Fibroblast of skin of right biceps (primary cell): ENCODE data around the gene MEIS1.

ENCODE experiments used
- DNase-seq: peaks from one replicate; pipeline ENCODE4 v3.0.0-alpha.2; 2013

The MEIS1 gene

DNA sequence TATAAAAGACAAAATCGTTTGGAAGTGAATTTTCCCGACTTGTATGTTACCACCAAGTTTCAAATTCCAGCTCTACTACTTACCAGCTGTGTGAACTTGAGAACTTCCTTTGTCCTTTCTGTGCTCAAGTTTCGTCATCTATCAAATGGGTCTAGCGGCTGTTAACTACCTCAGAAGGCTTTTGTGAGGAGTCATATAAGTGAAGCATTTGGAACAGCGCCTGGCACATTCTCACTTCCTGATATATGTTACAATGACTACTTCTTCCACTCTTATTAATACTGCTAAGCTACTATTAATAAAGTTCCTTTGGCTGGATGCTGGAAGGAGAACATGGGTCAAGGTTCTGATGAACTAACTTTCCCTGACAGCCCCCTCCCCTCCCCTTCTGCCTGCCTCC, 104.5 kb downstream of the MEIS1 start:
- peak; percentile 84 for DNase-seq

GRCh38 chr2:66541646-66542045, 106.7 kb downstream of the MEIS1 start:
- no peak for DNase-seq

GRCh38 chr2:66543257-66543767, 108.4 kb downstream of the MEIS1 start:
- no peak for DNase-seq

DNA sequence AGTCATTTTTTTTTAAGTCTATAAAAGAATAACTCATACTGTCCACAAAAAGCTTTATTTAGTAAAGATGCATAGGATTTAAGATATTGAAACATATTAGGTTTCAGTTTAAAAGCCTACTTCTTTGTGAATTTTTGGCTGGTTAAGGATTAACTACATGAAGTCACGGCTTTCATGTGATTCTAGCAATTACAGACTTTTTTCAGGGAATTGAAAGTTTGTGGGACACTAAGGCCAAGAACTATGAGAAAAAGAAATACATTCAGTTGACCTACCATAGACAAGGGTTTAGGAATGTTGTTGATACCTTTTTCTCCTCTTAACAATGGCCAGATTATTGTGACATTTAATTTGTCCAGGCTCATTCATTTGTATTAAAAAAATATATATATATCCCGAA, 109.3 kb downstream of the MEIS1 start:
- no peak for DNase-seq

DNA sequence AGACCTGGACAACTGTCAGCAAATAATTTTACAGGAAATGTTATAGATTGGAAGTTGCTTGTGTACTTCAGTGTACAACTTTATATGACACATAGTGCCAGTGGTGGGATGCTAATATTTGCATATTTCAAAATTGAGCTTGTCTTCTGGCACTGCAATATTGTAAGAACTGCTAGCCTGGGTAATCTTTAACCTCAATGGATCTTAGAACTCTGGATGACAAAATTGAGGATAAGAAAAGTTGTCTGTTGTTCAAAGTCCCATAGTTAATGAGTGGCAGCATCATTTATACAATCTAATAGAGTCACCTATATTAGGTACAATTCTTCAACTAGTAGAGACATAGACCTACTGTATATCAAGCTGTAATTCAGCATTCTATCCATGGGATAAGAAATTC, 110.3 kb downstream of the MEIS1 start:
- no peak for DNase-seq

- DNase-seq: no peak
Observed at GRCh38 chr2:66547118-66547517, 112.2 kb downstream of the MEIS1 start.

- no peak for DNase-seq
Observed at GRCh38 chr2:66547887-66548286, 113.0 kb downstream of the MEIS1 start.

DNA sequence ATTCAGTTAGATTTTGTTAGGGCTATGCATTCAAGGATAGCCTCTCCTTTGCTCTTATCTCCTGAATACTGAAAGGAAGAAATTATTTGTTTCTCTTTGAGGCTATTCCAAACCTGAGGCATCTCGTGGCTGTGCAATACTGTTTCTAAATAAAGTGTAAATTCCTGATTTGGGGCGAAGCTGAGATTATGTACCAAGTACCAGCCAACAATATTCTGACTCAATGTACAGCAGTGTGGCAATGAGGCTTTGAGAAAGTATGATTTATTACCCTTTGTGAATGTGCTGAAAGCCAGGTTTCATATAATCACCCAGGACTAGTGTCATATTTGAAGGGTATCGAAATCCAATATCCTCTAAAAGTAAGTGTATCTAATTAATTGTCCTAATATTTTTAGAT, 113.5 kb downstream of the MEIS1 start:
- no peak for DNase-seq

DNA sequence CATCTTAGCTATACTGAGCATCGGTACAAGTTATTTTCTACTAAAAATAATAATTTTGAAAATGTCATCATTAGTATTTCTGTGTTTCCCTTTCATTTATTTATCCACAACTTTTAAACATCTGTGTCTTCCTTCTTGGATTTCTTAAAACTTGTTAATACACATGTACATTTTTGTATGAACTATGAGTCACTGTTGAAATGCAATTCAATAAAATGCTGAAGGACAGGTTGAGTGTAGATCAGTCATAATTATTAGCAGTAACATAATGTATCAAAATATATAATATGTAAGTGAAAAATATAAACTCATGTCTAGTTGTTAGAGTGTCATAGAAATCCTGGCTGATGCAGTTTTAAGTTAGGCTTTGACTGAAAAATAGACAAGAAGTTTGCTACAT, 115.9 kb downstream of the MEIS1 start:
- no peak for DNase-seq

DNA sequence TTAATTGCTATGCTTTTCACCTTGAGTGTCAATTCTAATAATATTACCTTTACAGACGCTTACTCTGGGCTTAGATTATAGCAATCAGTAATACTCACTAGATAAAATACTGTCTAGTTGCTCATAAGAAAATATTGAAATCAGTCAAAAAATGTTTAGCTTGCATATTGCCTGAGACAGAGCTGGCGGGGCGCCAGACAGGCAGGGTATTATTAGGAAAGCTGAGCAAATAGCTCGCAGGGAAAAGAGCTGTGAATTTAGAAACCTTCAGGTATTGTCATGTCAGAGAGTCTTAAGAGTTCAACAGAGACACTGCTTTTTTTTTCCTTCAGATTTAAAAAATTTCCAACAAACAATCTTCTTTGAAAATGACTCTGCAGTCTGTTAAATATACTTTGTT, 118.4 kb downstream of the MEIS1 start:
- peak; percentile 12 for DNase-seq

GRCh38 chr2:66555091-66555490, 120.2 kb downstream of the MEIS1 start:
- DNase-seq: peak; percentile 74

DNA sequence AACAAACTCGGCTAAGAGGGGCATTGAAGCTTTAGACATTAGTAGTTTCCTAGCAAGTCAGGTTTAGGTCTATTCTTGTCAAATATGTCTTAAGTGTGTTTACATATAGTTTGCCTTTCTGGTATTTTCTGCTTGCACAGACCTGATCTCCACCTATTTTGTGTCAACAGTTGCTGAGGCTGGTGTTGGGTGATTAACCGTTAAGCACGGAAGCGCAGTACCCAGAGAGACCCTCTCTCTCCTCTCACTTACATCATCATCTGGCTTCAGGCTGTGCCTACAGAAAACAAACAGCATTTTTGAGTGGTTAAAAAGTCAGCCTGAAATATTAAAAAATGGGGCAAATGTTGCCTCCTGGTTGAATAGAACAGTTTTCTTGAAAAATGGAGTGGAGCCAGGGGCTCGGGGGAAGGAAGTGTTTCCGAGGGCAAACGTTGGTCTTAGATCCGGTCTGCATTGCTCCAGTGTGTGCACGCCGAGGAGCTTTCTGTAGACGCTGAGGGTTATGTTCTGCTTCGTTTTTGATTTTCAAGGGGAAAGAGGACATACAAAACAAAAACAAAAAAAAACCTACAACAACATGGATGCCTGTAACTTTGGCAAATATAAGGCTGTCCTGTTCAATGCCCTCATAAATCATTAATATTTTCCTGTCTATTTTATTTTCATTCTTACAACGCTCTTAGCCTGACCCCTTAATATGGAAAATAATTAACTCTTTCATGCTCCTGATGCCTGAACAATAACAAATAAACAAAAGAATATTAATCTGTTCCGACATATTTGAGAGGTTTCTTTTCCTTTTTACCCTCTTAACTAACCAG, 120.8 kb downstream of the MEIS1 start:
- DNase-seq: peak; percentile 49

GRCh38 chr2:66559672-66560071, 124.7 kb downstream of the MEIS1 start:
- DNase-seq: no peak

DNA sequence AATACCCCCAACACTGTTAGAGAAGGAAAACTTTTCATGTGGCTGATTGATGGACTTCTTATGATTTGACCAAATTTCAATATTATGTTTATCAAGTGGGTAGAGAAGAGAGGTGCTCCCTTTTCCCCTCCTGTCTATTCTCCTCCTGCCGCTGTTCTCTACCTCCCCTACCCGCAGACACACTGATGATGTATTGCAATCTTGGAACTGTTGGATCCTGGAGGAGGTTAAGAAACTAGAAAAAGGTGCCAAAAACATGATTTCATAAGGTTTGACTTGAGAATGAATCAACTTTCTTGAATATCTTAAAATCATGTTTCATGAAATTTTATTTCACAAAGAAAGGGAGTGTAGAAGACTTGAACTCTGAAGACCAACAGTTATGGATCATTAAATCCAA, 125.8 kb downstream of the MEIS1 start:
- DNase-seq: no peak

GRCh38 chr2:66561645-66562303, 126.8 kb downstream of the MEIS1 start:
- peak; percentile 21 for DNase-seq

- DNase-seq: no peak
Observed at GRCh38 chr2:66562304-66562685, 127.4 kb downstream of the MEIS1 start.

- DNase-seq: no peak
Observed at GRCh38 chr2:66563473-66563872, 128.5 kb downstream of the MEIS1 start.

DNA sequence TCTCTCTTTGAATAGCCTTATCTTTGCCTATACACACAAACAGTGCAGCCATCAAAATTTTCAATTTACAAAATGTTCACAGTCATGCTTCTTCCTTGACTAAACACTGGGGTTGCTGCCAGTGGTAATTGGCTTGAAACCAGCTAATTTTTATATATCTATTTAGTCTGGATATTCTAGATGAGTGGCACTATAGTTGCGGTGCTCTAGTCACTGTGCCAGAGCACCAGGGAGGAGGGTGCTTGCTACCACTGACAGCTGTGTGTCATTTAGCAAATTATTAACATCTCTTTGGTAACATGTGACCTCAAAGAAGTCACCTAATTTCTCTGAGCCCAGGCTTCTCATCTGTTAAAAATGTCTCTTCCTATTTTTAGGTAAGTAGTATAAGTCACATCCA, 130.4 kb downstream of the MEIS1 start:
- DNase-seq: peak; percentile 24

DNA sequence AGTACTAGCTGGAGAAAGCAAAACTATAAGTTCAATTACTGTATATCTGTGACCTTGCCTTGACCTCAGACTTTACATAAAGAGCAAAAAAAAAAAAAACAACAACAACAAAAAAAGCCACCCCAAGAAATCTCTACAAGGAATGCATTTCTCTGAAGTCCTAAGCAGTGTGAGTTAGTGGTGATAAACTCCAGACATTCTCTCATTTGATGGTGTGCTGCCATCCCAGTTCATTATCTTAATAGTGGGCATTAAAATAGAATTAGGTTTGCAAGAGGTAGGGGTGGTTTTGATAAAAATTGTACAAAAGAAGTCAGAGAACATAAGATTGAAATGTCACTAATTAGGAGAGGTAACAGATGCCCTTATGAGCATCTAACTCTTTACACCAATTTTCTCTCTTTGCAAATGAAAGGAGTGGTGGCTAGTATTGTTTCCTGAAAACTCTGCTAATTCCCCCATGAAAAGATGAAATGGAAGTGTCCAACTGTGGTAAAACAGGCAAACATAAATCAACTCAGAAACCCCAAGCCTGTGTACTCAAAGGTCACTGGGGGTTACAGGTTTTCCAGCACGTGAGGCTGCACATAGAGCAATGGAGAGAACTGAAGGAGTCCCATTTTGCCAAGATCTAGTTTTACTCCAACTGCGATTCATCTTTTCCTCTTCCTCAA, 131.9 kb downstream of the MEIS1 start:
- no peak for DNase-seq

- DNase-seq: no peak
Observed at GRCh38 chr2:66567729-66568128, 132.8 kb downstream of the MEIS1 start.

- DNase-seq: no peak
Observed at GRCh38 chr2:66568650-66569300, 133.8 kb downstream of the MEIS1 start.

GRCh38 chr2:66569321-66569851, 134.5 kb downstream of the MEIS1 start:
- peak; percentile 82 for DNase-seq

DNA sequence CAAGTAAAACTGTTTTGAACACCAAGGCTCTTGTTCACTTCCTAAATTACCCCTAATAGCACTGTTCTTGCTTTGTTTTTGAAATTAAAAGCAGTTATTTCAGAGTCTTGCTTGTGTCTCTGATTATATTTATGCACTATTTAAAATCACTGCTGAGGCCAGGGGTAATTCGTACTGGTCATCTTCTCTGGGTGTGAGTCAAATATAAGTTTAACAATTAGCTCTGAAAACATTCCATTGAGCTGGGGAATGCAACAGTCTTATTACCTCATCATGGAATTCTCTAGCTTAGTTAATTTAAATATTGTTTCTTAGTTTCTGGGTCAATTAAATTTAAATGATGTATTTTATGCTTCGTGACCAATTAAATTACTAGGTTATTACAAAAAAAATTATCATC, 135.0 kb downstream of the MEIS1 start:
- DNase-seq: peak; percentile 32
